ENCODE results near the gene DPH3.

Gene DPH3

DNA sequence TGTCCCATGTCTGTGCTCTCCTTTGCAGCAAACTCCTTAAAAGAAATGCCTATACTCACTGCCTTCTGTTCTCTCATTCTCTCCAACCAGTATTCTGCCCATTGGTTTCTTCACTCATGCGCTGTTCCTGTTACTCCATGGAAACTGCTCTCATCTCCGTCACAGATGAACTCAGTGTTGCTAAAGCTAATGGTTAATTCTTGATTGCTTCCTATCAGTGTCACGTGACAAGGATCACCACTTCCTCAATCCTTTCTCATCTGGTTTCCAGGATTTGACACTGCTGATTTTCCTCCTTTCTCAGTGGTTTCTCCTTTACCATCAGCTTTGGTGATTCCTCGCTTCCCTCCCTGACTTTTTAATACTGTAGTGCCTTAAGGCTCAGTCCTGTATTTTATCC, 2.6 kb downstream of the DPH3 start:
- intact Hi-C loops (cut with DNase I), result no loop called here
- DNase-seq, result no peak

DNA sequence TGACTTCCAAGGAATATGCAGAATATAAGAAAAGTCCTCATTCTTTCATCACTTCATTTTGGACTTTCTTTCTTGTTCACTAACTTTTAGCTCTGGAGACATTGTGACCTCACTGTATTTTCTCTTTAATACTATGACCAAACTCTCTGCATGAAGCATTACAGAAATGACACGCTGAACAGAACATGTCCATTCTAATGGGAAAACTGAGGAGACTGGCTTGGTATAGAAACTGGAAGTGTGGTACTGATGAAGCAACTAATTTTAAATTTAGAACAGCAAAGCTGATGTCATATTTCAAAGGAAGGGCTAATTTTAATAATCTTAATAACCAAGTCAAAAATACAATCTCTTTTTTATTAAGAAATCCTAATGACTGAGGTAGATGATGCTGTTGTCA, 4.7 kb downstream of the DPH3 start:
- intact Hi-C loops (cut with DNase I), result no loop called here
- no peak for DNase-seq

DNA sequence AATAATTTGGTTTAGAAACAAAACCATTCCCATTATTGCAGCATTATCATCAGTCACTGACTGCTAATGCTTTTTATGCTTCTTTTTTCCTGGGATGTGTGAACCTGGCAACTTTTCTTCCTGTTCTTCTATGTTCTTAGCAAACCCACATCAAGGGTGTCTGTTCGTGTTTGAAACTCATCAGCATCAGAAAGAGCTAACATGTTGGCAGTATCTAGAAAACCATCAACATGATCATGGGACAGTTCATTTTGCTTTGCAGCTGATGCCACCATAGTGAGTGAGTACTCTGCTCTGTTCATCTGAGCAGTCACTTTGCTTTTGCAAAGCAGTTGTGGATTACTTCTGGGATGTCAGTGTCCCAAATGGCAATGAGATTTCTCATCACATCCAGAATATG, 5.9 kb downstream of the DPH3 start:
- no peak for DNase-seq
- intact Hi-C loops (cut with DNase I), result no loop called here

DNA sequence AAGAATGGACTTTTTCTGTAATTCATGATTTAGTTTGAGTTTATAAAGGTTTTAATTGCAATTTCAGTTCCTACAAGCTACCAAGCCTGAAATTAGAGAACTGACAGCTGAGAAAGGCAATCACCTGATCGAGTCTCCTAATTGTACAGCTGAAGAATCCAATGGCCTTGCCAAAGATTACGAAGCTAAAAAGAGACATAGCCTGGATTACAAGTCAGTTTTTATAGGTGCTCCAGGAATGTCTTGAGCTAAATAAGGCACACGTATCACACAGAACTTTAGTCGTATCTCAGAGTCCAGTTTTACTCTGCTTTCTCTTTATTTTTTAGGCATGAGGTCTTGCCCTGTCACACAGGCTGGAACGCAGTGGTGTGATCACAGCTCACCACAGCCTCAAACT, 6.6 kb downstream of the DPH3 start:
- intact Hi-C loops (cut with DNase I), result no loop called here
- DNase-seq, result no peak

DNA sequence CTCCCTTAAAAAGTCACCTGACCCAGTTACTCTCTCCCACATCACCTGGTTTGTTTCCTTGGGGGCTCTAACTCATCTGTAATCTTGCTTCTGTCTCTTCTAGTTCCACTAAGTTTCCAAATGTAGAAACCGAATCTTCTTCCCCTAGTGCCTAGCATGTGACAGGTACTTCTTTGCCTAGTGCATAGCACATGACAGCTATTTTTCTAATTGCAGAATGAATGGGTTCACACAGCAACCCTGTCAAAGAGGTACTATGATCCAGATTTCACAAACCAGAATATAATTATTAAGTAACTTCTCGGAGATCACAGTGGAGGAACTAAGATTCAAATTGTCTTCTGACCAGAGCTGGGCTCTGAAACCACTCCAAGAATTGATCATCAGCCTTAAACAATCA, 7.4 kb downstream of the DPH3 start:
- intact Hi-C loops (cut with DNase I), result no loop called here
- DNase-seq, result peak in 3 of 42 donors; percentile 29 to 44 (median 31)

DNA sequence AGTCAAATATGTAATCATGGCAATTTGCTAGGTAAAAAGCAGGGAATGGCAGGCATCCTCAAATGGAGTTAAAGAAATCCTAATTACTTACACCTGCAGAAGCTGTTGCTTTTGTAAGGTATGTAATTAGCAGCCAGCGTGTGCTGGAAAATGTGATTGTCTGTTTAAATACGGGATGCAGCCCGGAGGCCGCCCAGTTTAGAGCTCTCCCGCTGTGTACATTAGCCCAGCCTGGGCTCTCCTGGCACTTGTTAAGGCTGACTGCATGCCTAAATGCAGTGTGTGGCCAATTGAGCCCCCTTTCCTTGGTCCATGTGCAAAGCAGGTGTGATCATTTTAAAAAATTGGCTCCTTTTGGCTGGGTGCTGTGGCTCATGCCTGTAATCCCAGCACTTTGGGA, 9.0 kb downstream of the DPH3 start:
- intact Hi-C loops (cut with DNase I), result no loop called here

DNA sequence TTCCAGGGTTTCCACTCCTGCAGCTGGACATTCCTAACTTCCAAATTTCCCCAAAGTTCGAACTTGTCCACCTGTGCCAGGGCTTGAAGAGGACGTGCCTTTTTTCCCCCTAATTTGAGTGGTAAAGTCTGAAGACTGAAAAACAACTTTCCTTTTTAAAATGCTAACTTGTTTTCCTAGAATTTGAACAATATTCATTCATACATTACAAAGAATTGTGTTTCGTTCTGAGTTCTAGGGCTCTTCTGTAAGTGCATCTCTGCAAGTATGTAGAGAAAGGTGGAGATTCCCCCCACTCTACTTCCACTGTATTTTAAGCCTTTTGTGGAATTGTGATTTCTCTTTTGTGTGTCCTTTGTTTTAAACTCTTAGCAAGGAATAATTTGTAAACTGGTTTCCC, 9.4 kb downstream of the DPH3 start:
- no peak for DNase-seq
- intact Hi-C loops (cut with DNase I), result no loop called here

More for the DNA sequence above, 9.0 kb downstream of the DPH3 start:
- DNase-seq, result no peak

DNA sequence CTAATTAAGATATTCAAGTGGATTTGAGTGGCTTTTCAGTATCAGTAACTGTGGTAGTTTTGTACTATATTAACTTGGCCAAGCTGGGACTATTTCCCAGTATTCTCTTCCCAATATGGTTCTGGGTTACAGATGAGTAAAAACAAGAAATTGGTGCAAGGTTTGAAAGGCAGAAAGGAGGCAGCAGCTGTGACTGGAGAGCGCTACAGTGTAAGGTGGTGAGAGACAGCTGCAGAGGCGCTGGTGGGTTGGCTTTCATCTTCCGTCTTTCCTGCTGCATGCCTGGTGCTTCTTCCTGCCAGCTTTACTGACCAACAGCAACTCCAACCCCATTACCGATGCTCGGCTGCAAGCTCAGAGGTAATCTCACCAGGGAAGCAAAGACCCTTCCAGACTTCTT, 9.8 kb downstream of the DPH3 start:
- intact Hi-C loops (cut with DNase I), result no loop called here
- DNase-seq, result no peak

DNA sequence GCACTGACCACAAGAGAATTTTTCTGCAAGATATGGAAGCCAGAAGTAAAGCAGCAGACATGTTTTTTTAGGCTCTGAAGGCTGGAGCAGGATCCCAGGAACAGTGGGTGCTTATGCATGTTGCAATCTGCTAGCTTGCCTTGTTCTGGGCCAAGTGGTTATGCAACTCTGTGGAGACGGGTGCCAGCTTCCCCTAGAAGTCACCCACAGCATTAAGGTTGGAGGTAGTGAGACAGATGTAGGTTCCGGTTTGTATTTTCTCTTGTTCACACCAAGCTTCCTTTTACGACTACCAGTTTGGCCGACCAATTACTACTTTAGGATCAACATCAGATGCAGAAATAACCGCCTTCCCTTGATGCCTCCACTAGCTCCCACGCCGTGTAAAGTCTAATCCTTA, 11.1 kb downstream of the DPH3 start:
- intact Hi-C loops (cut with DNase I), result no loop called here
- DNase-seq, result peak in 37 of 42 donors; percentile 40 to 87 (median 59)

DNA sequence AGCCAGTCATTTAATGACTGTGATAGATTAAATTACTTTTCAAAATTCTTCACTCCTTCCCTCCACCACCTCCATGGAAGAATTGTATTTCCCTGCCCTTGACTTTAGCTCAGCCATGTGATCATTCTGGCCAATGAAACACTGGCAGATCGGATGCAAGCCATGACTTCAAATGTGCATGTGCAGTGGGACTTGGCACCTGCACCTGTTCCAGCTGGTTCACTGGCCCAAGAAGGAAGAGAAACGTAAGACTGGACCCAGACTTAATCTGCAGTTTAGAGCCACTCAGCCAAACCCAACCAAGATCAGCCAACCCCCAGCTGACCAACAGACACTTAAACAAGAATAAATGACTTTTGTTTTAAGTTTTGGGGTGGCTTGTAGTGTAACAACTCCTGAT, 11.8 kb downstream of the DPH3 start:
- DNase-seq, result no peak
- intact Hi-C loops (cut with DNase I), result no loop called here

DNA sequence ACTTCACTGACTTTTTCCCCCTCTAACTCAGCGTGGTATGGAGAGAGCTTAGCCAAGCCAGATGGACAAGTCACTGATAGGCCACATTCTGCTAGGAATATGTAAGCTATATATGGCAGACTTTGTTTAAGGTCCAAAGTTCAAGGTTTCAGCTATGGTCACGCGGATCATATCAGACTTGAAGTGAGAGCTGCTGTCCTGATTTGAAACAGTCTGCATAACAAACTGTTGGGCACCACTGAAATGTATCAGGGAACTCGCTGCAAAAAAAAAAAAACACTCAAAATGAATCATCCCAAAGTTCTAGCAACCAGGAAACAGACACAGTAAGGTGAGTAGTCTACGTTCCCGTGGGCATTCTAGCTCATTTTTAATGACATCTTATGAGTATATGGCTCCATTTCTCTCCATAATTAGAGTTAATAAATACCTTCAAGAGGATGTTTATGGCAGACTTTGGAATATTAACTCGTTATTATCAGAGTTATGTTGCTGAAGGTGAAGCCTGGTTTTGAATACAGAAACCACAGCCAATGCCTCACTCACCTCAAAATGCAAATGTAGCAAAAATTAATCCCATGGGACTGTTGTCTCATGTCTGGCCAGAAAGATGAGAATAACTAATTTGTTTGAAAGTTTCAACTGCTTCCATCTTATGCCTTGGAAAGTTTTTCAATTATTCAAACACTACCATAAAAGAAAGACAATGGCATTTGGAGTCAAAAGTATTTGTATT, 12.3 kb downstream of the DPH3 start:
- intact Hi-C loops (cut with DNase I), result no loop called here

DNA sequence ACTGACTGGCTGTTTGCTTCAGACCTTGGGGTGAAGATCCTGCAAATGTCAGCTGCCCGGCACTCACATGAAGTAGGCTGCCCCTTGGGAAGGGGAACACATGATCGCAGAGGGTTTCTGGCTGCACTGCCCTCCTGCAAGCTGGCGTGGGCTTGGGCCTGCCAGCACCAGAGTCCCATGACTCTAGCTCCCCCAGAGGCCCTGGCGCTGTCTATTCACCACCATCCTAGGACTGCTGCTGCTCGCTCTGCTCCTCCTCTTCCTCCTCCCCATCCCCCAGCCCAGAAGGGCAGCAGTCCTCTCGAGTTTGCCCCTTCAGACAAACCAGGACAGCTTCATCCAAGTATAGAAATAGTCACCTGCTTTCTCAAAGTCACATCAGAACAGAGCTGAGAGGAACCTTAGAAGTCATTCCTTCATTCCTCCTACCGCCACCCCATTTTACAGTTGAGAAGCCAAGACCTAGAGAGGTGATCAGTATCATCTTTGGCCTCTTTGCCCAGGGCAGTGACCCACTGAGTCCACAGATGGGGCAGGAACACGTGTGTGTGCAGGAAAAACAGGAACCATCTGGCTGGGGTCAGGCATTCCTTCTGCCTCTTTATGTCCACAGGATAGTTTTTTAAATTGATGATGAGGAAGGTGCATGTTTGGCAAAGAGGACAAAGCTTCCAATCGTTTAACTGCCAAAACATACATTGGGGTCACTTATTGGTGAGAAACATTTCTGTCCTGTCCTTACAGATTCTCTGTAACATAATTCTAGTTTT, 13.2 kb downstream of the DPH3 start:
- intact Hi-C loops (cut with DNase I), result no loop called here
- DNase-seq, result no peak

More for the DNA sequence above, 12.3 kb downstream of the DPH3 start:
- no peak for DNase-seq

DNA sequence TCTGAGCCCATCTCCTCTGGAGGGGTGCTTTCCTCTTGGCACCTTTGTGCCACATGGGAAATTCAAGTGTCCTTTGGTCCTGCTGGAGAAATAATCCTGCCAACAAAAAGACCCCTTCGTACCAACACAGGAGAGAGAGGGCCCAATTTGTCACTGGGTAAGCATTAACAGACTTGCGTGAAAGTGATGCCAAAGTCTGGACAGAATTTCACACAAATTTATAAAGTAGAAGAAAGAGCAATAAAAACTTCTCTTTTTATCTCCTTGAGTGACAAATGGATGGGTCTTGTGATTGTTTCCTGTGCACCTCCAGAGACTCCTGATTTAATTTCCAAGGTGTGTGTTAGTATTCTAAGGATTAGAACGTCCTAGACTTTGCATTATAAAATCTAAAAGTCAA, 14.9 kb downstream of the DPH3 start:
- intact Hi-C loops (cut with DNase I), result loop anchor here (5.0 kb wide), 2 partner anchors 203 to 428 kb away; no protein-coding TSS in a partner anchor
- no peak for DNase-seq

DNA sequence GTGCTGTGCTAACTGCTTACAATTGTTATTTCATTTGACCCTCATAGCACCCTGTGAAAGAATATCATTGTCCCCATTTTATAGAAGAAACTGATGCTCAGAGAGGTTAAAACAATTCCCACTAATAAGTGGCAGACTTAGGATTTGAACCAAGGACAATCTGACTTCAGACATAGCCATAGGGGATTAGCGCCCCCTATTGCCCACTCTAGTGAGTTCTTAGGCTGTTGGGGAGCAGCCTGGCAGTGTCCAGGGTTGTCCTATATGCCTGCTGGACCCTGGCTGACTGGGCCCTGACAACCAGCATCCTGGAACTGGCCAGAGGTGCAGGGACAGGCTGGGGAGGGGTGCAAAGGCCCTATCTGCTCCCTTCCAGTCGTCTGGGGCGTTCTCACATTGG, 15.4 kb downstream of the DPH3 start:
- no peak for DNase-seq
- intact Hi-C loops (cut with DNase I), result loop anchor here (5.0 kb wide), 2 partner anchors 202 to 427 kb away; no protein-coding TSS in a partner anchor

DNA sequence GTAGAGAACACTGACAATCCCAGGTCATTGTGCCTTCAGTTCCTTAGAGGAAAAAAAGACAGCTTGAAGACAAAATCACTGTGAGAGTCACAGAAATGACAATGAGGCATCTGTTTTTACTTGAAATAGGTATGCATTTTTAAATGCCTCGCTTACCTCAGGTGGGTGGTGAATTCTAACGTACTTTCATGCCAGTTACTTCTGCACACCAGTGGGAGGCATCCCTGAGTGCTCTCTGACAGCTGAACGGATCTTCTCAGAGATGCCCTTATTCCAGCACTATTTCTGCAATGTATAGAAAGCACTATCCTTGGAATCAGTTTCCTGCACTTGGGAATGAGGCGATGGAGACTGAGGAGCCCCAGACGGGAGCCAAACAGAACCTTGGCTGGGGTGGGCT, 16.2 kb downstream of the DPH3 start:
- peak in 25 of 42 donors; percentile 17 to 87 (median 59) for DNase-seq
- intact Hi-C loops (cut with DNase I), result loop anchor here (5.0 kb wide), 2 partner anchors 201 to 426 kb away; no protein-coding TSS in a partner anchor

DNA sequence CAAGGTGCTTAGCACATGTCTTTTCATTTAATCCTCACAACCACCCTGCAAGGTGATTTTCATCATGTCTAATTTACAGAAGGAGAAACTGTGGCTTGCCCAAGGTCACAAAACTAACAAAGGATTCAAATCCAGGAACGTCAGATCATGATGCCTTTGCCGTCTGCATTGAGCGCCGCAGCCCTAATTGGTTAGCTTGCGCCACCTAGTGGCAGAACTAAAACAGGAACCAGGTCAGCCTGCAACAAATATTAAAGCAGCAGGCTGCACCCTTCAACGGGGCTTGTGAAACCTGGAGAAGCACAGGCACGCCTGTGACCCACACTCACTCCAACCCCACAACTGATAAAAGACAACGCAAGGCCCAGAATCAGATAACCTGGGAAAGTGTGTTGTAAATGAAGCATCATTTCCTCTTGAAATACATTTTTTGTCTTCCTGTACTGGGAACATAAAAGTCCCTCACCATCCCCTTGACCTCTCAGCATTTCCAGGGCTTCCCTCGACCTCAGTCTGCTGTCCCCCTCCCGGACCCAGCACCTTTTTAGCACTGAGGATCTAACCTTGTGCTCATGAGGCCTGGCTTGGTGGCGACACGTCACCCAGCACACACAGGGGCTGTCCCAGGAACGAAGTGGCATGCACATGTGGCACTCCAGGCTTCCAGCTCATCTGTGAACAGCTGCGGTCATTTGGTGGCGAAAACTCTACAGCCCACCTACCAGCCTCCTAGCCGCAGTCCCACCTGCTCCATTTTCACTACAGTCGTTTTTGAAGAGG, 17.3 kb downstream of the DPH3 start:
- intact Hi-C loops (cut with DNase I), result loop anchor here (5.0 kb wide), 2 partner anchors 200 to 425 kb away; no protein-coding TSS in a partner anchor

DNA sequence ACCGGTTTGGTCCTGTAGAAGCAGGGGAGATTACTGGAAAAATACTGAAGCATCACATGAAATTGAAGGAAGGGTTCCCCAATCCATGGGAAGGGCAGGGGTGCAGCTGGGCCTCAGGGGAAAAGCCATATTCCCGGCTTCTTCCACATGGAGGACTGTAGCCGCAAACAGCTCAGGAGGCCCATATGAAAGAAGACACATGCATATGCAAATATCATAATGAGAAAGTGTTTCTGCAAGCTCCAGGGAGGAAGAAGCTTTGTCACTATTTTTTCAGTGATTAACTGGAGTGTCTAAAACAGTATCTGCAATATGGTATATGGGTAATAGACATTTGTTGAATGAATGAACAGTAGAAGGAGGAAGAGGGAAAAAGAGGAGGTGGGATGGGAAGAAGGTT, 19.1 kb downstream of the DPH3 start:
- intact Hi-C loops (cut with DNase I), result loop anchor here (5.0 kb wide), 2 partner anchors 198 to 423 kb away; no protein-coding TSS in a partner anchor
- DNase-seq, result no peak

More for the DNA sequence above, 17.3 kb downstream of the DPH3 start:
- peak; percentile 65 to 94 (median 86) for DNase-seq

DNA sequence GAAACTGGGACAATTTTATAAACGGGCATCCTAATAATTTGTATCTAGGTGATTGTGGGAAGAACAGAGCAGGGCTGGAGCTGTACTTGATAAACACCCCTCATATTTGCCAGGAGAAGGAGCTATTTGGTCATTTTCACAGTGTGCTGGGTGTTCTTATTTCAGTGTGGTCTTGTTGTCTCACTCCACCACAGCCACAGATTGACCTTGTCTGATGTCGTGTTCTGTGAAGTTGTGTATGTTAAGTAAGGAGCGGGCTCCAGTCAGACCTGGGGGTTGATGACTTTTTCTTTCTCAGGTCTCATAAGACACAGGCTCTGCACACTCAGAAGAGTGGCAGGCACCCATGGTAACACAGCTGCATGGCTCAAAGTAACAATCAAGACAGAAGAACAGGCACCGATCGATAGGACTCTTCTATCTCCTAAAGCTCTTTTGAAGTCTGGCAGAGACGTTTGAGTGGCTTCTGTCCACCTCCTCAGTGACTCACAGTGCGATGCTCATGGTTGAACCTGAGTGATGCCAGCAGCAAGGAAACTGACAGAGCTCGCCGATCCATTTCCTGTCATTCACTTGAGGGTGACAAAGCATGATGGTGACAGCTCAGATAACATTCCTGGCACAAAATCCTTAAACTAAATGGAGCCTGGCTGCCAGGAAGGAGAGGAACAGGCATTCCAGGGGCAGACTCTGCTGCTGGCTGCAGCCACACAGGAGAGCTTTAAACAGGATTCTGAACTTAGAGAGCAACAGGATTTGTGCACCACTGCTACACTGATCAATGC, 20.8 kb downstream of the DPH3 start:
- peak in 33 of 42 donors; percentile 10 to 84 (median 57) for DNase-seq
- intact Hi-C loops (cut with DNase I), result no loop called here

DNA sequence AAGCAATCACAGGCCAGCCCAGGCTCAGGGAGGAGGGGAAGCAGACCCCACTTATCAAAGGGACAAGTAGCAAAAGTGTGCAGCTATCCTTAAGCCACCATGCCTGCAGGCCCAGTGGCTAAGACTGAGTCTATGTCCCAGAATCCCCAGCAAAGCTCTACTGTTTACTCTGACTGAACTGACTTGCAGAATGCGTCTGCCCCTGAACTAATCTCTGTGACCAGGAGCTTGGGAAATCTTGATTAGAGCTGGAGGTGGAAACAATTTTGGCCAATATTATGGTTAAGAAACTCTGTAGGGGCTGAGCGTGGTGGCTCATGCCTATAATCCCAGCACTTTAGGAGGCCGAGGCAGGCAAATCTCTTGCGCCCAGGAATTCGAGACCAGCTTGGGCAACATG, 22.6 kb downstream of the DPH3 start:
- DNase-seq, result no peak
- intact Hi-C loops (cut with DNase I), result no loop called here

All from head of caudate nucleus (tissue), 42 donors.